Osteoblast (primary cell): Measurements from ENCODE around the gene DEK. TPM values are rescaled to one million over a fixed set of nuclear protein-coding genes. Genes with fewer than 3 reads are reported as not detected.

Experiments used
- DNase-seq: peaks from one replicate; pipeline ENCODE4 v3.0.0; 2011; ENCODE audit warnings: low spot score, mixed read lengths; ENCODE audit not compliant: insufficient read length; ENCODE audit errors: missing footprints
- H2AFZ ChIP-seq: 2 replicates; pipeline ENCODE4 v1.6.0; 2011; ENCODE audit warnings: mild to moderate bottlenecking, low read length
- H3K27ac ChIP-seq: 2 replicates; pipeline ENCODE4 v1.5.1; 2011; ENCODE audit warnings: mild to moderate bottlenecking, low read depth, low read length, moderate library complexity
- H3K27me3 ChIP-seq: 2 replicates; pipeline ENCODE4 v1.6.0; 2012; ENCODE audit warnings: mild to moderate bottlenecking, control low read depth, inconsistent platforms, low read length, moderate library complexity; ENCODE audit not compliant: insufficient read depth
- H3K36me3 ChIP-seq: 2 replicates; pipeline ENCODE4 v1.5.1; 2011; ENCODE audit warnings: mild to moderate bottlenecking, low read length, control low read depth, moderate library complexity; ENCODE audit not compliant: insufficient read depth
- H3K4me1 ChIP-seq: 2 replicates; pipeline ENCODE4 v1.5.1; 2011; ENCODE audit warnings: mild to moderate bottlenecking, low read length, control low read depth, moderate library complexity; ENCODE audit not compliant: insufficient read depth
- H3K4me2 ChIP-seq: 2 replicates; pipeline ENCODE4 v1.6.0; 2011; ENCODE audit warnings: mild to moderate bottlenecking, low read length; ENCODE audit not compliant: insufficient read depth
- H3K4me3 ChIP-seq: fragments of 200-600 bp; sonication (generic); 3 replicates; pipeline ENCODE4 v1.5.1; 2012; ENCODE audit warnings: mild to moderate bottlenecking, low read length, inconsistent platforms; ENCODE audit not compliant: insufficient read depth
- H3K79me2 ChIP-seq: 2 replicates; pipeline ENCODE4 v1.6.0; 2012; ENCODE audit warnings: mild to moderate bottlenecking, low read length, control low read depth, inconsistent platforms; ENCODE audit not compliant: insufficient read depth
- H3K9me3 ChIP-seq: 2 replicates; pipeline ENCODE4 v1.5.1; 2011; ENCODE audit warnings: low read depth, low read length, control low read depth
- H4K20me1 ChIP-seq: 2 replicates; pipeline ENCODE4 v1.6.0; 2012; ENCODE audit warnings: mild to moderate bottlenecking, low read length, control low read depth; ENCODE audit not compliant: insufficient read depth
- CTCF ChIP-seq: IDR thresholded peaks from 2 replicates; pipeline ENCODE4 v1.5.1; 2011; ENCODE audit warnings: mild to moderate bottlenecking, low read depth, low read length, moderate library complexity; ENCODE audit errors: extremely low read depth
- total RNA-seq: library from RNA; depleted of rRNA; stranded (reverse); fragments of >200 nt; gene quantifications from 2 replicates; pipeline ENCODE4 v1.2.3, GENCODE V29; 2012

The DEK gene
- total RNA-seq, 1 donor = 102 TPM

GRCh38 chr6:18270216-18270615, 5.9 kb upstream of the DEK start:
- Histone ChIP-seq H3K36me3 (no peaks in the 10 kb centered on the region), H3K27ac (no peak overlapping the region), H3K27me3 (no peaks in the 10 kb centered on the region), H3K4me3 (no peak overlapping the region), H3K79me2 (no peaks in the 10 kb centered on the region), H3K4me1 (no peaks in the 10 kb centered on the region), H4K20me1 (no peaks in the 10 kb centered on the region), H2AFZ (no peak overlapping the region), H3K9me3 (no peaks in the 10 kb centered on the region), H3K4me2 (no peak overlapping the region)
- DNase-seq = no peak
- no peak for TF ChIP-seq CTCF

GRCh38 chr6:18269717-18270116, 5.4 kb upstream of the DEK start:
- H2AFZ ChIP-seq = no peak overlapping the region
- TF ChIP-seq CTCF = no peak

GRCh38 chr6:18269253-18269652, 4.9 kb upstream of the DEK start:
- H3K79me2 ChIP-seq = no peaks in the 10 kb centered on the region
- no peaks in the 10 kb centered on the region for H3K4me1 ChIP-seq
- H3K27ac ChIP-seq = no peak overlapping the region
- no peaks in the 10 kb centered on the region for H3K36me3 ChIP-seq
- no peaks in the 10 kb centered on the region for H3K27me3 ChIP-seq
- no peak overlapping the region for H2AFZ ChIP-seq
- no peak overlapping the region for H3K4me3 ChIP-seq
- H3K4me2 ChIP-seq = no peak overlapping the region
- no peaks in the 10 kb centered on the region for H3K9me3 ChIP-seq
- DNase-seq = no peak
- TF ChIP-seq CTCF = no peak
- H4K20me1 ChIP-seq = no peaks in the 10 kb centered on the region

More at GRCh38 chr6:18269717-18270116, 5.4 kb upstream of the DEK start:
- Histone ChIP-seq H3K9me3 (no peaks in the 10 kb centered on the region), H3K27me3 (no peaks in the 10 kb centered on the region), H3K79me2 (no peaks in the 10 kb centered on the region), H4K20me1 (no peaks in the 10 kb centered on the region), H3K4me3 (no peak overlapping the region), H3K4me1 (no peaks in the 10 kb centered on the region), H3K27ac (no peak overlapping the region), H3K36me3 (no peaks in the 10 kb centered on the region), H3K4me2 (no peak overlapping the region)
- DNase-seq = no peak

- Histone ChIP-seq H2AFZ (no peak overlapping the region), H3K27ac (no peak overlapping the region), H3K79me2 (peaks cover 9% of the 10 kb centered on the region), H4K20me1 (no peaks in the 10 kb centered on the region), H3K4me1 (no peaks in the 10 kb centered on the region), H3K9me3 (no peaks in the 10 kb centered on the region), H3K36me3 (no peaks in the 10 kb centered on the region), H3K27me3 (no peaks in the 10 kb centered on the region), H3K4me2 (no peak overlapping the region), H3K4me3 (no peak overlapping the region)
- no peak for TF ChIP-seq CTCF
- no peak for DNase-seq
Measured at GRCh38 chr6:18268066-18268465, 3.7 kb upstream of the DEK start.
